Posterior vena cava (tissue), 2 donors: Measurements from ENCODE around the gene SLC26A11. TPM values are rescaled to one million over a fixed set of nuclear protein-coding genes. Genes with fewer than 3 reads are reported as not detected.

Source experiments
- DNase-seq: peaks from one replicate; pipeline ENCODE4 v3.0.0-alpha.2; 2020; ENCODE audit warnings: low spot score
- intact Hi-C, 2 donors: fragments of 100-400 bp; cut with DNase I; formaldehyde crosslinking; loops; one replicate each; pipeline versions ENCODE4 v1.14.1 to v1.14.2; 2022 to 2023
- long read RNA-seq, 2 donors: library from polyadenylated mRNA; unstranded; transcript quantifications; one replicate each; pipeline ENCODE4 v2.0.0, GENCODE V29; 2020 to 2021
- total RNA-seq, 2 donors: library from RNA; stranded (reverse); fragmentation: NEBNext Ultra II Directional; extraction: Animal tissue kit (Norgen Biotek cat#: 25700); gene quantifications; one replicate each; pipeline ENCODE4 v1.2.1, GENCODE V29; 2021
- donor health status: DM: yes; HTN: yes; CAD: no.
- donor health status: DM: yes; HTN: yes; CAD: no.

SLC26A11 gene
- 10 to 100 TPM; 10.0 to 11.9 TPM for total RNA-seq
- long read RNA-seq, donor 1, partial matches to known transcripts: 4 of 5 reads
- long read RNA-seq, donor 1, other reads (novel, unspliced or antisense): 0 of 5 reads
- long read RNA-seq, donor 2, partial matches to known transcripts: 7 of 15 reads
- long read RNA-seq, donor 2, other reads (novel, unspliced or antisense): 5 of 15 reads

- peak; percentile 93 for DNase-seq
- intact Hi-C loops: loop anchor here in 1 of 2 donors (5.0 kb wide), 1 partner anchor 68 kb away; no protein-coding TSS in a partner anchor
These were observed at the start of gene SLC26A11, which contains the start of gene SGSH for GRCh38 chr17:80220054-80220735. Gene SLC26A11, plus strand, starts transcription at chr17:80220427. Its CDS starts 1,134 bp downstream, at chr17:80221561. Gene SGSH, minus strand, starts transcription at chr17:80220333. Its CDS starts 20 bp downstream, at chr17:80220313.

- intact Hi-C loops: no loop called here
- no peak for DNase-seq
These were observed 48.5 kb upstream of the SLC26A11 start for GRCh38 chr17:80171681-80172080.

- no peak for DNase-seq
These were observed 47.1 kb upstream of the SLC26A11 start for GRCh38 chr17:80173126-80173525.

DNA sequence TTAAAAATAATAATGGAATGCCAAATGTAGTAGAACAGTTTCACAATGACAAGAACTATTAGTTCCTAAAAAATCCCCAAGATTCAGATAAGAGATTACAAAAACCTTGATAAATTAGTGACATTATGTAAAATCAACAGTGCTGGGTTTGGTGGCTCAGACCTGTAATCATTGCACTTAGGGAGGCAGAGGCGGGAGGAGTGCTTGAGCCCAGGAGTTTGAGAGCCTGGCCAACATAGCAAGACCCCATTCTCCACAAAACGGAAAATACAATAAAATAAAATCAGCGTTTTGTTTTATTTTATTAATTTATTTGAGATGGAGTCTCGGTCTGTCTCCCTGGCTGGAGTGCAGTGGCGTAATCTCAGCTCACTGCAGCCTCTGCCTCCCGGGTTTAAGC is 46.3 kb upstream of the SLC26A11 start:
- intact Hi-C loops: no loop called here
- DNase-seq: no peak

More at GRCh38 chr17:80173126-80173525, 47.1 kb upstream of the SLC26A11 start:
- intact Hi-C loops: no loop called here

GRCh38 chr17:80176757-80177156 is 43.5 kb upstream of the SLC26A11 start:
- DNase-seq: no peak
- intact Hi-C loops: no loop called here

DNA sequence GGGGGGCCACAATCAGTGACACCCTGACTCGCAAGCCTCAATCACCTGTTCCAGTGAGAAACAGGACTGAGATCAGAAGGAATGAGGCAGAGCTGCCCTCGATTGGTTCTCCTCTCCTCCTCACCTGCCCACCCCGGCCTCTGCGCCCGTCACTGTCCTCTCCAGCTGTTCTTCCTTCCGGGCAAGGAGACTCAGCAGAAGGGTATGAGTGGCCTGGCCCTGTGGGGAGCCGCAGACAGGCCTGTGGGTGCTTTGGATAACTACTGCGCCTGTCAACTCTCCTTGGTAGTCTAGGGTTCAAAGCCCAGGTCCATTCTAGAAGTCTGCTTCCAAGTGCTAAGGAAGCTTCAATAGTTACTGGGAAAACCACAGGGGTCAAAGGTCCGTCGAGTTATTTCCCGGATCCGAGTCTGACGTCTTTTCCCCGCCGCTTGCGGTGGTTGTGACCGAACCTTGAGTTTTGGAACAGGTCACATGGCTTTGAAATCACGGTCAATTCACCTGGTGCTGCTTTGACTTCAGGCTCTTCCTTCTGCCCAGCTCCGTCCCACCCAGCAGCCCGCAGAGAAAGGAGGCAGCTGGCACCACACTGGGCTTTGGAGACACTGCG is 42.1 kb upstream of the SLC26A11 start:
- intact Hi-C loops: no loop called here
- no peak for DNase-seq

DNA sequence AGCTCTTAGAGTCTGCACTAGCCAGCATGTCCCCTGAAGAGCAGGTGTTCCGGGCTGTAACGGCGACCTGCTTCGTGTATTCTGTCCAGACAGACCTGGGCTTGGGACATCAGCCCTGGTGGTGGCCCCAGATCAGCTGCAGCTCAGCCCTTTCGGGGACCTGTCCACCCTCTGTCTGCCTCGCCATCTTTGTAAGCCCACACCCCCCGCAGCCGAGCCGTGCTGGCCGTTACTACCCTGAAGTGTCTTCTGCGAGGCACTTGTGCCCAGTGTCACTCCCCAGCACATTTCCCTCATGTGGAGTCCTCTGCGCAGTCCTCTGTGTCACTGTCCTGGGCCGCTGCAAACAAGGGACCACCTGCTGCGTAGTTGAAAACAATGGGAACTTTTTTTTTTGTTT is 40.0 kb upstream of the SLC26A11 start:
- DNase-seq: no peak
- intact Hi-C loops: no loop called here

- no peak for DNase-seq
- intact Hi-C loops: no loop called here
These were observed 38.8 kb upstream of the SLC26A11 start for GRCh38 chr17:80181431-80181830.

GRCh38 chr17:80182118-80182844 is 37.9 kb upstream of the SLC26A11 start:
- intact Hi-C loops: no loop called here
- no peak for DNase-seq

DNA sequence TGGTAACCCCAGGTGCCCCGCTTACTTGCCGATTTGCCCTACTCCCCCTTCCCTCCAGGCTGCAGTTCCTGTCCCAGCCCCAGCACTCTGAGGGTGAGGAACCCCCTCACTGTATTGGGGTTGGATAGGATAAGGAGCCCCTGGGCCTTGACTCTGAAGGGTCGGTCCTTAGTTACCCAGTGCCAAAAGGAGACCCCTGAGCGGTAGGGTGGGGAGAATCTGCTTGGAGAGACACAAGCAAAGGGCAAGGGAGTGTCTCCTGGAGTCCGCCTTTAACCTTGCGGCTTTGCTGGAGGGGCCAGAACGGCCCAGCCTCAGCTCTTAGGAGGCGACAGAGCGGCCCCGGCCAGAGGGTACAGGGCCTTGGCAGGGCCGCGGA is 37.4 kb upstream of the SLC26A11 start:
- intact Hi-C loops: no loop called here
- no peak for DNase-seq

GRCh38 chr17:80183581-80184422 is 36.4 kb upstream of the SLC26A11 start:
- no peak for DNase-seq

DNA sequence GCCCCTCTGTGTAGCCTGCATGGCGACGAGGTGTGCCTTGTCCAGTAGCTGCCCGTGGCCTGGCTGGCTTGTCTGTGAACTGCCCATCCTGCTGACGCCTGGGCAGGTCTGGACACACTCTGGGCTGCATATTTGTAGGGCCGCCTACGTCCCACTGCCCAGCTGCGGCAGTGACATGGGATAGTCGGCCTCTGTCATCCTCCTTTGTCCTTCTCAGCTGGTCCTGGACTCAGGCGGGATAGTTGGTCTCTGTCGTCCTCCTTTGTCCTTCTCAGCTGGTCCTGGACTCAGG is 35.9 kb upstream of the SLC26A11 start:
- intact Hi-C loops: no loop called here
- no peak for DNase-seq

More at GRCh38 chr17:80183581-80184422, 36.4 kb upstream of the SLC26A11 start:
- intact Hi-C loops: no loop called here

GRCh38 chr17:80185968-80186367 is 34.3 kb upstream of the SLC26A11 start:
- DNase-seq: no peak

DNA sequence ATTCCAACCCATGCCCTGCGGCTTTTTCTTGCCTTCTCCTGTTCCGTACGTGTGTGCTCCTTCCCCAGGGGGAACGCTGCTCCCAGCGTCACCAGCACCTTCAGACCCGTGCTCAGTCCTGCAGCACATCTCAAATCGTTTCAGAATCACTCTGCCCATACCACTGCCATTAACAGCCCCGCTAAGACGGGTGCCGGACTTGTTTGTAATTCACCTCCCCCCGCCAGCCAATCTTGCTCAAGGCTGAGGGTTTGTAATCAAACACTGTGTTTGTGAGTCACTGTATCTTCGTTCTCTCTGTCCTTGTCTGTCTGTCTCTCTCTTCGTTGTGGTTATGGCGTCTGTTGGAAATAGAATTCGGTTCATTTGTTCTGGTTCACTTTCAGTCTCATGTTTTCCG is 33.1 kb upstream of the SLC26A11 start:
- no peak for DNase-seq
- intact Hi-C loops: no loop called here

More at GRCh38 chr17:80185968-80186367, 34.3 kb upstream of the SLC26A11 start:
- intact Hi-C loops: no loop called here

- DNase-seq: peak; percentile 89
- intact Hi-C loops: no loop called here
These were observed 32.7 kb upstream of the SLC26A11 start for GRCh38 chr17:80187515-80187941.

- intact Hi-C loops: no loop called here
- no peak for DNase-seq
These were observed 30.6 kb upstream of the SLC26A11 start for GRCh38 chr17:80189611-80190010.

DNA sequence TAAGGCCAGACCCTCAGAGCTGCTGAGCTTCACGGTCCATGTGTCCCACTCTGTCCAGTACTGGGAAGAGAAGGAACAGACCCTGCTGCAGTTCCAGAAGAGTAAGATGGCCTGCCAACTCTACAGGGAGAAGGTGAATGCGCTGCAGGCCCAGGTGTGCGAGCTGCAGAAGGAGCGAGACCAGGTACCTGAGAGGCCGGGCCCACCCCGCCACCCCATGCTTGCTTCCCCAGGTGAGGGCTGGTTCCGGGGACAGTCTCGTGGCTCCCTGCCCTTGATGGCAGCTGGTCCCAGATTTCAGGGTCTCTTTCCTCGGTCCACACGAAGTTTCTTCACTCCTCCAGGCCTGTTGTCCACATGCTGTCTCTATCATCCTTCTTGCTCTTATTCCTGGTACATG is 29.5 kb upstream of the SLC26A11 start:
- intact Hi-C loops: no loop called here
- DNase-seq: no peak

- no peak for DNase-seq
- intact Hi-C loops: no loop called here
These were observed 29.0 kb upstream of the SLC26A11 start for GRCh38 chr17:80191192-80191591.
